ENCODE data around the gene SPPL3.

Gene SPPL3

GRCh38 chr12:120928864-120929652, 24.9 kb upstream of the SPPL3 start:
- no peak overlapping the region for H3K9ac ChIP-seq

GRCh38 chr12:120925740-120926563, 21.8 kb upstream of the SPPL3 start:
- Histone ChIP-seq H3K27ac (no peak overlapping the region), H3K36me3 (ENCODE audit: insufficient read depth) (no peaks in the 10 kb centered on the region), H4K20me1 (ENCODE audit: insufficient read depth) (no peaks in the 10 kb centered on the region), H2AFZ (ENCODE audit: low read depth) (no peak overlapping the region), H3K4me1 (ENCODE audit: low read depth, poor library complexity, severe bottlenecking) (no peaks in the 10 kb centered on the region), H3K27me3 (ENCODE audit: insufficient read depth, low read depth) (no peaks in the 10 kb centered on the region), H3K4me2 (no peak overlapping the region), H3K79me2 (ENCODE audit: insufficient read depth, low read depth) (no peaks in the 10 kb centered on the region), H3K9ac (no peak overlapping the region), H3K4me3 (IDR thresholded peaks at IDR 0.05; ENCODE audit: insufficient read depth, low read depth, low read length) (no peak overlapping the region)
- no peak for TF ChIP-seq CTCF (conservative IDR thresholded peaks at IDR 0.05; ENCODE audit: low read depth, low read length)

More at GRCh38 chr12:120928864-120929652, 24.9 kb upstream of the SPPL3 start:
- H3K36me3 ChIP-seq (ENCODE audit: insufficient read depth): no peaks in the 10 kb centered on the region
- no peaks in the 10 kb centered on the region for H3K79me2 ChIP-seq (ENCODE audit: insufficient read depth, low read depth)
- no peak overlapping the region for H3K27ac ChIP-seq
- no peaks in the 10 kb centered on the region for H4K20me1 ChIP-seq (ENCODE audit: insufficient read depth)
- H3K4me2 ChIP-seq: no peak overlapping the region
- TF ChIP-seq CTCF (conservative IDR thresholded peaks at IDR 0.05; ENCODE audit: low read depth, low read length): no peak
- no peaks in the 10 kb centered on the region for H3K27me3 ChIP-seq (ENCODE audit: insufficient read depth, low read depth)
- no peaks in the 10 kb centered on the region for H3K4me1 ChIP-seq (ENCODE audit: low read depth, poor library complexity, severe bottlenecking)
- H2AFZ ChIP-seq (ENCODE audit: low read depth): no peak overlapping the region
- no peak overlapping the region for H3K4me3 ChIP-seq (IDR thresholded peaks at IDR 0.05; ENCODE audit: insufficient read depth, low read depth, low read length)

GRCh38 chr12:120922279-120922678, 18.1 kb upstream of the SPPL3 start:
- H3K27ac ChIP-seq: no peak overlapping the region
- no peak for TF ChIP-seq CTCF (conservative IDR thresholded peaks at IDR 0.05; ENCODE audit: low read depth, low read length)
- H3K79me2 ChIP-seq (ENCODE audit: insufficient read depth, low read depth): no peaks in the 10 kb centered on the region

GRCh38 chr12:120921637-120922036, 17.5 kb upstream of the SPPL3 start:
- no peak overlapping the region for H2AFZ ChIP-seq (ENCODE audit: low read depth)

More at GRCh38 chr12:120922279-120922678, 18.1 kb upstream of the SPPL3 start:
- Histone ChIP-seq H3K9ac (no peak overlapping the region), H3K4me2 (no peak overlapping the region), H3K36me3 (ENCODE audit: insufficient read depth) (no peaks in the 10 kb centered on the region), H3K4me1 (ENCODE audit: low read depth, poor library complexity, severe bottlenecking) (no peaks in the 10 kb centered on the region), H3K27me3 (ENCODE audit: insufficient read depth, low read depth) (no peaks in the 10 kb centered on the region), H2AFZ (ENCODE audit: low read depth) (no peak overlapping the region), H4K20me1 (ENCODE audit: insufficient read depth) (no peaks in the 10 kb centered on the region), H3K4me3 (IDR thresholded peaks at IDR 0.05; ENCODE audit: insufficient read depth, low read depth, low read length) (no peak overlapping the region)

More at GRCh38 chr12:120921637-120922036, 17.5 kb upstream of the SPPL3 start:
- Histone ChIP-seq H3K27ac (no peak overlapping the region), H3K9ac (no peak overlapping the region), H3K4me2 (no peak overlapping the region), H3K4me3 (IDR thresholded peaks at IDR 0.05; ENCODE audit: insufficient read depth, low read depth, low read length) (no peak overlapping the region), H3K79me2 (ENCODE audit: insufficient read depth, low read depth) (no peaks in the 10 kb centered on the region), H3K36me3 (ENCODE audit: insufficient read depth) (no peaks in the 10 kb centered on the region), H4K20me1 (ENCODE audit: insufficient read depth) (no peaks in the 10 kb centered on the region), H3K4me1 (ENCODE audit: low read depth, poor library complexity, severe bottlenecking) (no peaks in the 10 kb centered on the region), H3K27me3 (ENCODE audit: insufficient read depth, low read depth) (no peaks in the 10 kb centered on the region)
- TF ChIP-seq CTCF (conservative IDR thresholded peaks at IDR 0.05; ENCODE audit: low read depth, low read length): no peak
